ENCODE measurements around the gene CLRN3. TPM values are rescaled to one million over a fixed set of nuclear protein-coding genes. Genes with fewer than 3 reads are reported as not detected.

CLRN3 gene
- total and polyA plus RNA-seq, 9 of the 15 experiments (the other 6 are each of a cell fraction or from before 2014, with no cell fraction given): not detected

GRCh38 chr10:127913368-127913759, 20.6 kb upstream of the CLRN3 start (continued):
- TF ChIP-seq ZNF518B (CRISPR knock-in tag; IDR thresholded peaks at IDR 0.05) (no peak), SIN3A (IDR thresholded peaks at IDR 0.05; ENCODE audit: borderline replicate concordance in 2 of 2, control insufficient read depth in 1 of 2, low read depth in 2 of 2, low read length in 2 of 2) (no peak), PTTG1 (tag; IDR thresholded peaks at IDR 0.05; ENCODE audit: low read depth) (no peak)

GRCh38 chr10:127912607-127913367, 20.0 kb upstream of the CLRN3 start:
- intact Hi-C loops (cut with micrococcal nuclease) (no loop called here), in situ Hi-C loops (cut with MboI) (no loop called here)
- Histone ChIP-seq H3K27me3 (ENCODE audit: control insufficient read depth in 2 of 2, insufficient read depth in 2 of 2, low read length in 2 of 2) (0 out of 5 replicates have a peak, but pooled peaks cover 0 to 5% of the 10 kb centered on the region in 2 experiments), H3K9ac (ENCODE audit: insufficient read depth in 1 of 2, low read depth in 2 of 2, low read length in 2 of 2) (no peak overlapping the region), H3K4me1 (replicated peaks in 1 of 2; ENCODE audit: control insufficient read depth in 2 of 2, insufficient read depth in 2 of 2, low read length in 2 of 2) (no peaks in the 10 kb centered on the region), H3K27ac (ENCODE audit: extremely low read depth, low read depth, low read length) (no peak overlapping the region), H3K79me2 (ENCODE audit: control insufficient read depth, insufficient read depth, low read length) (no peaks in the 10 kb centered on the region), H3K4me3 (no peak overlapping the region), H3K9me1 (ENCODE audit: control insufficient read depth, insufficient read depth, low read length) (no peaks in the 10 kb centered on the region), H3K36me3 (ENCODE audit: control insufficient read depth, insufficient read depth, low read length) (no peaks in the 10 kb centered on the region), H3K9me3 (replicated peaks; ENCODE audit: control insufficient read depth, insufficient read depth, low read depth, low read length) (no peaks in the 10 kb centered on the region), H4K20me1 (replicated peaks; ENCODE audit: control insufficient read depth, insufficient read depth, low read length) (no peaks in the 10 kb centered on the region), H3K4me2 (ENCODE audit: insufficient read depth, low read length) (no peak overlapping the region), H2AFZ (ENCODE audit: low read depth, low read length) (no peak overlapping the region)
- ATAC-seq: no peak
- no TSS peak for BruUV-seq (replicated peaks)
- no peak for FAIRE-seq
- 0% methylated on average over 11 of the region's 12 CpGs for WGBS (ENCODE audit: insufficient coverage, low coverage, missing lambda C conversion rate)
- POLR2A ChIA-PET: no interaction called here
- CTCF ChIA-PET (ENCODE audit: low intra/inter-chr PET ratio): no interaction called here
- no peak for DNase-seq (ENCODE audit: extremely low read depth in 1 of 4, low spot score in 3 of 4)
- no peak for TF ChIP-seq TCFL5 (CRISPR knock-in tag; conservative IDR thresholded peaks at IDR 0.05)
- TF ChIP-seq ZNF561 (CRISPR knock-in tag; conservative IDR thresholded peaks at IDR 0.05): no peak
- no peak for TF ChIP-seq RHOXF2B (CRISPR knock-in tag; conservative IDR thresholded peaks at IDR 0.05)
- no peak for TF ChIP-seq PPARD (CRISPR knock-in tag; IDR thresholded peaks at IDR 0.05)
- TF ChIP-seq MAFG (tag; conservative IDR thresholded peaks at IDR 0.05): no peak
- no peak for TF ChIP-seq ELF4 (CRISPR knock-in tag; IDR thresholded peaks at IDR 0.05)
- TF ChIP-seq MTA3 (IDR thresholded peaks at IDR 0.05; ENCODE audit: borderline replicate concordance): no peak
- TF ChIP-seq ZNF277 (CRISPR knock-in tag; IDR thresholded peaks at IDR 0.05; ENCODE audit: borderline replicate concordance): no peak
- TF ChIP-seq TAF15 (IDR thresholded peaks at IDR 0.05; ENCODE audit: low read depth, low read length): no peak
- TF ChIP-seq NR2C1 (IDR thresholded peaks at IDR 0.05): no peak
- no peak for TF ChIP-seq NR2C1 (tag; IDR thresholded peaks at IDR 0.05)
- no peak for TF ChIP-seq ZBTB43 (CRISPR knock-in tag; IDR thresholded peaks at IDR 0.05)
